ENCODE data around the gene AGBL4.

GRCh38 chr1:48738356-48738755 lies 1285.4 kb downstream of the AGBL4 start:
- TF ChIP-seq CTCF (IDR thresholded peaks at IDR 0.05; ENCODE audit: borderline replicate concordance, extremely low read depth, low read length, poor library complexity, severe bottlenecking) (no peak), EZH2 (IDR thresholded peaks at IDR 0.05; ENCODE audit: borderline replicate concordance, low read depth, low read length, severe bottlenecking) (no peak)
